H1 (cell line): ENCODE measurements around the gene LSM5. TPM values are rescaled to one million over a fixed set of nuclear protein-coding genes. Genes with fewer than 3 reads are reported as not detected.
"Not testable (repeated sequence)": the region's sequence is repeated elsewhere in the genome, so short reads cannot be mapped to it uniquely, and the experiment has no call there.

Experiments used
- CTCF ChIA-PET: fragments of 300-600 bp; sonication (Branson Sonifier 250); formaldehyde crosslinking; loops from one replicate; lab custom pipeline; 2021; ENCODE audit not compliant: partially characterized antibody; lab: Charles Lee
- POLR2A ChIA-PET: fragments of 300-600 bp; sonication (Branson Sonifier 250); formaldehyde crosslinking; loops from one replicate; lab custom pipeline; 2021; ENCODE audit warnings: inconsistent platforms; ENCODE audit not compliant: partially characterized antibody; lab: Charles Lee
- DNase-seq, 2 experiments: peaks; one replicate each; pipeline versions ENCODE4 v3.0.0 to v3.0.0-alpha.2; 2010 to 2022; ENCODE audit warnings: low spot score in 2 of 2, low read depth in 1 of 2, mixed read lengths in 1 of 2
- FAIRE-seq: peaks from 2 replicates; lab custom pipeline; 2011; peaks lifted over from hg19 to GRCh38; lab: Jason Lieb, UNC
- H2AFZ ChIP-seq: 2 replicates; pipeline ENCODE4 v1.8.1; 2012; ENCODE audit warnings: low read length, inconsistent platforms
- H2AK5ac ChIP-seq: 2 replicates; pipeline ENCODE4 v1.6.1; 2013; ENCODE audit warnings: low read depth, low read length
- H2BK120ac ChIP-seq: replicated peaks from 2 replicates; pipeline ENCODE3; 2013; ENCODE audit warnings: low read depth, low read length, inconsistent platforms
- H2BK12ac ChIP-seq: 2 replicates; pipeline ENCODE4 v1.6.1; 2013; ENCODE audit warnings: low read depth, low read length
- H2BK15ac ChIP-seq: 2 replicates; pipeline ENCODE4 v1.6.1; 2013; ENCODE audit warnings: low read length
- H2BK20ac ChIP-seq: 2 replicates; pipeline ENCODE4 v1.6.1; 2013; ENCODE audit warnings: low read length
- H2BK5ac ChIP-seq: 2 replicates; pipeline ENCODE4 v1.6.1; 2013; ENCODE audit warnings: low read depth, low read length
- H3K14ac ChIP-seq: 2 replicates; pipeline ENCODE4 v1.6.1; 2013; ENCODE audit warnings: inconsistent platforms; ENCODE audit not compliant: insufficient read length
- H3K18ac ChIP-seq: 2 replicates; pipeline ENCODE4 v1.6.1; 2013; ENCODE audit warnings: low read length; ENCODE audit errors: extremely low read depth
- H3K23ac ChIP-seq: 2 replicates; pipeline ENCODE4 v1.6.1; 2013; ENCODE audit warnings: inconsistent platforms; ENCODE audit not compliant: insufficient read length
- H3K23me2 ChIP-seq: 2 replicates; pipeline ENCODE4 v1.6.1; 2013; ENCODE audit warnings: low read depth, low read length
- H3K27ac ChIP-seq: 2 replicates; pipeline ENCODE4 v1.6.1; 2011; ENCODE audit warnings: low read depth, low read length, inconsistent platforms
- H3K27me3 ChIP-seq, 4 experiments: replicated peaks in 1 of 4; 1 replicate in 1 of 4; 2 replicates in 3 of 4; pipeline versions ENCODE4 v1.6.1 to v1.8.1; 2011 to 2013; ENCODE audit warnings: low read length in 3 of 4, mild to moderate bottlenecking in 3 of 4, inconsistent platforms in 2 of 4, mixed read lengths in 2 of 4, moderate library complexity in 1 of 4; ENCODE audit not compliant: control insufficient read depth in 3 of 4, insufficient read depth in 3 of 4; ENCODE audit errors: extremely low read depth in 1 of 4
- H3K36me3 ChIP-seq, 4 experiments: 2 replicates each; pipeline versions ENCODE4 v1.6.1 to v1.8.1; 2011 to 2013; ENCODE audit warnings: mild to moderate bottlenecking in 4 of 4, low read length in 3 of 4, moderate library complexity in 2 of 4, control low read depth in 1 of 4, inconsistent platforms in 1 of 4; ENCODE audit not compliant: insufficient read depth in 4 of 4, control insufficient read depth in 2 of 4
- H3K4ac ChIP-seq: replicated peaks from 2 replicates; pipeline ENCODE3; 2013; ENCODE audit warnings: low read length, low read depth, mixed read lengths, inconsistent platforms; ENCODE audit not compliant: insufficient read length
- H3K4me1 ChIP-seq, 4 experiments: replicated peaks in 1 of 4; 1 replicate in 1 of 4; 2 replicates in 3 of 4; pipeline versions ENCODE4 v1.6.1 to v1.8.1; 2011 to 2013; ENCODE audit warnings: low read length in 3 of 4, inconsistent platforms in 2 of 4, mixed read lengths in 1 of 4; ENCODE audit not compliant: insufficient read depth in 4 of 4, control insufficient read depth in 3 of 4
- H3K4me2 ChIP-seq, 2 experiments: 2 replicates each; pipeline versions ENCODE4 v1.6.1 to v1.8.1; 2011 to 2013; ENCODE audit warnings: low read depth in 2 of 2, low read length in 2 of 2, control low read depth in 1 of 2, inconsistent platforms in 1 of 2, mild to moderate bottlenecking in 1 of 2; ENCODE audit not compliant: insufficient read depth in 1 of 2
- H3K4me3 ChIP-seq, 4 experiments: fragments of 200-600, 300-600 bp in 1 of 4; sonication (generic), shearing (Covaris generic), sonication (Bioruptor Twin) in 1 of 4; 2 replicates each; pipeline versions ENCODE4 v1.5.1 to v1.8.1; 2011 to 2016; ENCODE audit warnings: low read length in 4 of 4, low read depth in 3 of 4, control low read depth in 2 of 4, inconsistent platforms in 2 of 4, mild to moderate bottlenecking in 2 of 4, mixed read lengths in 1 of 4, moderate library complexity in 1 of 4; ENCODE audit not compliant: insufficient read depth in 2 of 4; ENCODE audit errors: extremely low read depth in 1 of 4
- H3K56ac ChIP-seq: replicated peaks from 2 replicates; pipeline ENCODE3; 2013; ENCODE audit warnings: low read depth, mild to moderate bottlenecking, mixed read lengths, low read length, inconsistent platforms; ENCODE audit not compliant: insufficient read length
- H3K79me1 ChIP-seq: 2 replicates; pipeline ENCODE4 v1.6.1; 2013; ENCODE audit warnings: low read depth, low read length, control low read depth
- H3K79me2 ChIP-seq, 2 experiments: 2 replicates each; pipeline versions ENCODE4 v1.6.1 to v1.8.1; 2012 to 2013; ENCODE audit warnings: low read length in 2 of 2, mild to moderate bottlenecking in 2 of 2, inconsistent platforms in 1 of 2; ENCODE audit not compliant: insufficient read depth in 2 of 2, control insufficient read depth in 1 of 2
- H3K9ac ChIP-seq, 4 experiments: replicated peaks in 1 of 4; 1 replicate in 1 of 4; 2 replicates in 3 of 4; pipeline versions ENCODE4 v1.6.1 to v1.8.1; 2011 to 2013; ENCODE audit warnings: low read depth in 3 of 4, low read length in 3 of 4, control low read depth in 2 of 4, mild to moderate bottlenecking in 2 of 4, moderate library complexity in 2 of 4, inconsistent platforms in 1 of 4; ENCODE audit errors: extremely low read depth in 1 of 4
- H3K9me3 ChIP-seq, 2 experiments: 2 replicates each; pipeline versions ENCODE4 v1.6.1 to v1.8.1; 2012 to 2013; ENCODE audit warnings: mild to moderate bottlenecking in 2 of 2, moderate library complexity in 2 of 2, control low read depth in 1 of 2, inconsistent platforms in 1 of 2, low read depth in 1 of 2, low read length in 1 of 2, mixed read lengths in 1 of 2; ENCODE audit not compliant: insufficient read depth in 2 of 2
- H4K20me1 ChIP-seq, 2 experiments: replicated peaks in 1 of 2; 2 replicates each; pipeline versions ENCODE3 to v1.8.1; 2011 to 2013; ENCODE audit warnings: inconsistent platforms in 2 of 2, low read length in 2 of 2, mild to moderate bottlenecking in 1 of 2; ENCODE audit not compliant: insufficient read depth in 2 of 2, control insufficient read depth in 1 of 2
- H4K5ac ChIP-seq: 2 replicates; pipeline ENCODE4 v1.6.1; 2013; ENCODE audit warnings: low read length, low read depth, mixed read lengths, inconsistent platforms; ENCODE audit not compliant: insufficient read length
- H4K8ac ChIP-seq: 2 replicates; pipeline ENCODE4 v1.8.0; 2013; ENCODE audit warnings: mild to moderate bottlenecking, moderate library complexity, low read length, inconsistent platforms; ENCODE audit not compliant: insufficient read depth; ENCODE audit errors: extremely low read depth
- H4K91ac ChIP-seq: replicated peaks from 2 replicates; pipeline ENCODE3; 2013; ENCODE audit warnings: low read length, mixed read lengths, inconsistent platforms; ENCODE audit not compliant: insufficient read length
- WGBS, 2 experiments: shearing (Covaris generic) in 1 of 2; methylation state at CpG; one replicate each; pipeline versions ENCODE4 v1.1.6 to v1.1.7; 2013 to 2015; ENCODE audit warnings: low lambda C conversion rate in 2 of 2, mixed read lengths in 2 of 2, inconsistent platforms in 1 of 2, low coverage in 1 of 2, missing lambda C conversion rate in 1 of 2; ENCODE audit not compliant: insufficient replicate concordance in 2 of 2, insufficient coverage in 1 of 2, insufficient read length in 1 of 2; ENCODE audit errors: extremely low coverage in 1 of 2, missing lambda C conversion rate in 1 of 2; 5-methylcytosine and 5-hydroxymethylcytosine counted together
- polyA plus RNA-seq, 7 experiments: library from polyadenylated mRNA; depleted of rRNA in 3 of 7; stranded (reverse) in 5 of 7; unstranded in 2 of 7; fragments of >200 nt in 5 of 7; fragments of 200-250 nt in 2 of 7; gene quantifications; 1 replicate in 5 of 7; 2 replicates in 1 of 7; 4 replicates in 1 of 7; pipeline versions ENCODE4 v1.2.1 to v1.2.3, GENCODE V29; 2011 to 2013; ENCODE audit warnings: missing spikeins in 2 of 7, mixed read lengths in 2 of 7
- total RNA-seq: library from RNA; stranded (reverse); fragmentation: NEBNext Ultra II Directional; extraction: Animal tissue kit (Norgen Biotek cat#: 25700); gene quantifications from 2 replicates; pipeline ENCODE4 v1.2.1, GENCODE V29; 2021

The LSM5 gene
- total and polyA plus RNA-seq, 2 of the 8 experiments (the other 6 are each of a cell fraction or from before 2014, with no cell fraction given) = 58.9 to 103 TPM

DNA sequence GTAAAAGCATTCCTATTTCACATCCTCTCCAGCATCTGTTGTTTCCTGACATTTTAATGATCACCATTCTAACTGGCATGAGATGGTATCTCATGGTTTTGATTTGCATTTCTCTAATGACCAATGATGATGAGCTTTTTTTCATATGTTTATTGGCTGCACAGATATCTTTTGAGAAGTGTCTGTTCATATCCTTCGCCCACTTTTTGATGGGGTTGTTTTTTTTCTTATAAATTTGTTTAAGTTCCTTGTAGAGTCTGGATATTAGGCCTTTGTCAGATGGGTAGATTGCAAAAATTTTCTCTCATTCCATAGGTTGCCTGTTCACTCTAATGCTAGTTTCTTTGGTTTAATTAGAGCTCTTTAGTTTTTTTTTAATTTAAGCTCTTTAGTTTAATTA lies 10.0 kb upstream of the LSM5 start:
- not testable (repeated sequence) for H3K4me1 ChIP-seq, FAIRE-seq, H3K4me3 ChIP-seq, H3K36me3 ChIP-seq, H3K9ac ChIP-seq, H3K18ac ChIP-seq, H2AK5ac ChIP-seq, H3K4ac ChIP-seq, H4K91ac ChIP-seq, H3K79me1 ChIP-seq, H2BK12ac ChIP-seq, H4K5ac ChIP-seq, DNase-seq, H2BK5ac ChIP-seq, H3K56ac ChIP-seq, H3K14ac ChIP-seq, H2BK20ac ChIP-seq, H4K20me1 ChIP-seq, H3K23me2 ChIP-seq, H2BK15ac ChIP-seq, H2BK120ac ChIP-seq, H2AFZ ChIP-seq, H3K27ac ChIP-seq, H4K8ac ChIP-seq, H3K27me3 ChIP-seq, H3K23ac ChIP-seq, H3K9me3 ChIP-seq, H3K4me2 ChIP-seq
- H3K79me2 ChIP-seq = peaks cover 19 to 88% of the 10 kb centered on the region in 2 experiments
- POLR2A ChIA-PET = interaction anchor here (1.0 kb wide), 2 partner anchors 29 to 32 kb away, joined by 3 read pairs; no protein-coding TSS in a partner anchor
- CTCF ChIA-PET = interaction anchor here (0.7 kb wide), 1 partner anchor 101 kb away, joined by 3 read pairs; no protein-coding TSS in a partner anchor
- WGBS, 2 experiments = 94% methylated on average over 1 of the region's 1 CpG; no CpG with 5 or more reads in 1 of the 2 experiments

DNA sequence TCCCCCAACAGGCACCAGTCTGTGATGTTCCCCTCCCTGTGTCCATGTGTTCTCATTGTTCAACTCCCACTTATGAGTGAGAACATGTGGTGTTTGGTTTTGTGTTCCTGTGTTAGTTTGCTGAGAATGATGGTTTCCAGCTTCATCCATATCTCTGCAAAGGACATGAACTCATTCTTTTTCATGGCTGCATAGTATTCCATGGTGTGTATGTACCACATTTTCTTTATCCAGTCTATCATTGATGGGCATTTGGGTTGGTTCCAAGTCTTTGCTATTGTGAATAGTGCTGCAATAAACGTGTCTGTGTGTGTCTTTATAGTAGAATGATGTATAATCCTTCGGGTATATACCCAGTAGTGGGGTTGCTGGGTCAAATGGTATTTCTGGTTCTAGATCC lies 9.6 kb upstream of the LSM5 start:
- H2BK20ac ChIP-seq, H2AK5ac ChIP-seq: not testable (repeated sequence)
- 91% methylated on average over 2 of the region's 2 CpGs; no CpG with 5 or more reads in 1 of the 2 experiments for WGBS, 2 experiments

More for the DNA sequence above, 9.6 kb upstream of the LSM5 start:
- DNase-seq, H3K23me2 ChIP-seq, H2BK12ac ChIP-seq, H3K27me3 ChIP-seq, H4K8ac ChIP-seq, H3K4me2 ChIP-seq, H3K27ac ChIP-seq, H3K18ac ChIP-seq, H3K56ac ChIP-seq, H3K4me1 ChIP-seq, CTCF ChIA-PET, H2BK15ac ChIP-seq, FAIRE-seq, H4K5ac ChIP-seq, H2BK120ac ChIP-seq, H3K14ac ChIP-seq, H4K20me1 ChIP-seq, H3K4ac ChIP-seq, H3K36me3 ChIP-seq, H2AFZ ChIP-seq, H2BK5ac ChIP-seq, H3K79me1 ChIP-seq, H3K23ac ChIP-seq, H4K91ac ChIP-seq, H3K9ac ChIP-seq, H3K9me3 ChIP-seq, H3K4me3 ChIP-seq: not testable (repeated sequence)
- peaks cover 19 to 88% of the 10 kb centered on the region in 2 experiments for H3K79me2 ChIP-seq
- POLR2A ChIA-PET = interaction anchor here (1.0 kb wide), 2 partner anchors 29 to 32 kb away, joined by 3 read pairs; no protein-coding TSS in a partner anchor
